CD4-positive, CD25-positive, alpha-beta regulatory T cell (primary cell): ENCODE results near the gene HECTD4. TPM values are rescaled to one million over a fixed set of nuclear protein-coding genes. Genes with fewer than 3 reads are reported as not detected.

ENCODE experiments used
- ATAC-seq, 2 donors: fragments of 150-1000 bp; cut with Tn5 transposase; one replicate each; pipeline ENCODE4 v1.10.0; 2021; ENCODE audit warnings: low read depth in 2 of 2, moderate number of reproducible peaks in 2 of 2, moderate library complexity in 1 of 2
- DNase-seq, 3 donors: peaks; one replicate each; pipeline versions ENCODE4 v3.0.0 to v3.0.0-alpha.2; 2012 to 2022; ENCODE audit warnings: mixed read lengths in 1 of 3
- H3K27ac ChIP-seq: one replicate; pipeline ENCODE4 v1.7.0; 2013; ENCODE audit warnings: mild to moderate bottlenecking, low read length; ENCODE audit not compliant: insufficient read depth, poor library complexity, severe bottlenecking
- H3K27me3 ChIP-seq: one replicate; pipeline ENCODE4 v1.7.0; 2013; ENCODE audit warnings: low read length; ENCODE audit not compliant: control insufficient read depth, insufficient read depth
- H3K36me3 ChIP-seq: one replicate; pipeline ENCODE4 v1.7.0; 2013; ENCODE audit warnings: mild to moderate bottlenecking, low read length, moderate library complexity; ENCODE audit not compliant: control insufficient read depth, insufficient read depth
- H3K4me1 ChIP-seq: 2 replicates; pipeline ENCODE4 v1.7.0; 2013; ENCODE audit warnings: mild to moderate bottlenecking, low read length; ENCODE audit not compliant: insufficient read depth, control insufficient read depth, poor library complexity, severe bottlenecking
- H3K4me3 ChIP-seq: one replicate; pipeline ENCODE4 v1.7.0; 2013; ENCODE audit warnings: low read depth, mild to moderate bottlenecking, low read length, moderate library complexity
- H3K9me3 ChIP-seq, 2 experiments: 1 replicate in 1 of 2; 2 replicates in 1 of 2; pipeline ENCODE4 v1.7.0; 2013; ENCODE audit warnings: low read length in 2 of 2, mild to moderate bottlenecking in 1 of 2, moderate library complexity in 1 of 2; ENCODE audit not compliant: control insufficient read depth in 2 of 2
- H3K27ac Mint-ChIP-seq, 3 donors: one replicate each; pipeline ENCODE4 v1.8.0; 2020 to 2022; ENCODE audit warnings: mild to moderate bottlenecking in 3 of 3, mixed read lengths in 3 of 3, moderate library complexity in 2 of 3
- H3K27me3 Mint-ChIP-seq: one replicate; pipeline ENCODE4 v1.8.0; 2022; ENCODE audit warnings: mild to moderate bottlenecking, mixed read lengths
- H3K36me3 Mint-ChIP-seq: one replicate; pipeline ENCODE4 v1.8.0; 2020; ENCODE audit warnings: mixed read lengths
- H3K4me1 Mint-ChIP-seq, 4 donors: one replicate each; pipeline ENCODE4 v1.8.0; 2020 to 2022; ENCODE audit warnings: mixed read lengths in 4 of 4, mild to moderate bottlenecking in 1 of 4
- H3K4me3 Mint-ChIP-seq, 4 donors: one replicate each; pipeline ENCODE4 v1.8.0; 2020 to 2022; ENCODE audit warnings: mild to moderate bottlenecking in 4 of 4, mixed read lengths in 4 of 4, moderate library complexity in 3 of 4
- H3K9me3 Mint-ChIP-seq, 7 donors: one replicate each; pipeline ENCODE4 v1.8.0; 2020 to 2022; ENCODE audit warnings: mixed read lengths in 7 of 7, mild to moderate bottlenecking in 3 of 7, moderate library complexity in 2 of 7
- polyA plus RNA-seq, 4 donors: library from polyadenylated mRNA; unstranded; fragments of 300-500 nt; fragmentation: Illumina TruSeq; gene quantifications; one replicate each; pipeline ENCODE4 v1.2.3, GENCODE V29; 2021
- total RNA-seq: library from RNA; stranded (reverse); gene quantifications from one replicate; pipeline ENCODE4 v1.2.3, GENCODE V29; 2022

The HECTD4 gene
- total and polyA plus RNA-seq, 5 donors from 2014 or later, result 2.1 to 59.3 (median 2.7) TPM

- Histone ChIP-seq H3K4me1 (peaks cover 18% of the 10 kb centered on the region), H3K36me3 (no peaks in the 10 kb centered on the region), H3K27me3 (no peaks in the 10 kb centered on the region), H3K27ac (peak overlapping the region; percentile 67), H3K9me3 (no peaks in the 10 kb centered on the region), H3K4me3 (peak overlapping the region; percentile 64)
- ATAC-seq, result peak; percentile 4 to 5
- H3K9me3 Mint-ChIP-seq, result no peaks in the 10 kb centered on the region
- peak overlapping the region; percentile 93 to 97 (median 94) for H3K4me3 Mint-ChIP-seq
- no peaks in the 10 kb centered on the region for H3K27me3 Mint-ChIP-seq
- peak overlapping the region; percentile 27 to 91 (median 82) for H3K27ac Mint-ChIP-seq
- peaks cover 2% of the 10 kb centered on the region for H3K36me3 Mint-ChIP-seq
- peak in 2 of 3 donors; percentile 20 to 26 for DNase-seq
- H3K4me1 Mint-ChIP-seq, result peaks cover 6 to 30% (median 20%) of the 10 kb centered on the region in 4 donors
Observed at GRCh38 chr12:112381406-112381882, 787 bp downstream of the HECTD4 start.

GRCh38 chr12:112380663-112381405, 1.4 kb downstream of the HECTD4 start:
- Mint-ChIP-seq H3K4me1 (peaks cover 6 to 30% (median 20%) of the 10 kb centered on the region in 4 donors), H3K27ac (peak overlapping the region; percentile 27 to 91 (median 82)), H3K9me3 (no peaks in the 10 kb centered on the region), H3K27me3 (no peaks in the 10 kb centered on the region), H3K4me3 (peak overlapping the region; percentile 93 to 97 (median 94)), H3K36me3 (peaks cover 3% of the 10 kb centered on the region)
- no peaks in the 10 kb centered on the region for H3K27me3 ChIP-seq
- DNase-seq (peak in 1 of 3 donors; percentile 9), ATAC-seq (no peak)
- no peaks in the 10 kb centered on the region for H3K36me3 ChIP-seq
- H3K27ac ChIP-seq, result no peak overlapping the region
- H3K4me3 ChIP-seq, result peak overlapping the region; percentile 64
- H3K9me3 ChIP-seq, result no peaks in the 10 kb centered on the region
- peaks cover 18% of the 10 kb centered on the region for H3K4me1 ChIP-seq

GRCh38 chr12:112375105-112375504, 7.1 kb downstream of the HECTD4 start:
- Histone ChIP-seq H3K36me3 (no peaks in the 10 kb centered on the region), H3K4me1 (peaks cover under 1% of the 10 kb centered on the region), H3K27ac (no peak overlapping the region), H3K27me3 (no peaks in the 10 kb centered on the region), H3K4me3 (no peak overlapping the region), H3K9me3 (no peaks in the 10 kb centered on the region)
- Mint-ChIP-seq H3K4me3 (no peak overlapping the region), H3K27me3 (no peaks in the 10 kb centered on the region), H3K36me3 (peaks cover 10% of the 10 kb centered on the region), H3K4me1 (peaks cover 15 to 40% (median 24%) of the 10 kb centered on the region in 4 donors), H3K27ac (no peak overlapping the region), H3K9me3 (no peaks in the 10 kb centered on the region)
- ATAC-seq (no peak), DNase-seq (no peak)

GRCh38 chr12:112374166-112374740, 8.0 kb downstream of the HECTD4 start:
- Histone ChIP-seq H3K27me3 (no peaks in the 10 kb centered on the region), H3K4me1 (no peaks in the 10 kb centered on the region), H3K9me3 (no peaks in the 10 kb centered on the region), H3K36me3 (no peaks in the 10 kb centered on the region), H3K27ac (no peak overlapping the region), H3K4me3 (no peak overlapping the region)
- H3K4me3 Mint-ChIP-seq, result no peak overlapping the region
- DNase-seq, result no peak
- ATAC-seq, result no peak
- H3K9me3 Mint-ChIP-seq, result no peaks in the 10 kb centered on the region
- peaks cover 16 to 41% (median 25%) of the 10 kb centered on the region in 4 donors for H3K4me1 Mint-ChIP-seq
- no peaks in the 10 kb centered on the region for H3K27me3 Mint-ChIP-seq
- H3K36me3 Mint-ChIP-seq, result peaks cover 10% of the 10 kb centered on the region
- H3K27ac Mint-ChIP-seq, result peak overlapping the region in 1 of 3 donors; percentile 1

- Mint-ChIP-seq H3K4me3 (no peak overlapping the region), H3K36me3 (peaks cover 7% of the 10 kb centered on the region), H3K27ac (no peak overlapping the region), H3K9me3 (no peaks in the 10 kb centered on the region), H3K4me1 (peaks cover 16 to 34% (median 25%) of the 10 kb centered on the region in 4 donors), H3K27me3 (no peaks in the 10 kb centered on the region)
- Histone ChIP-seq H3K36me3 (no peaks in the 10 kb centered on the region), H3K4me1 (no peaks in the 10 kb centered on the region), H3K4me3 (no peak overlapping the region), H3K9me3 (no peaks in the 10 kb centered on the region), H3K27me3 (no peaks in the 10 kb centered on the region), H3K27ac (no peak overlapping the region)
- ATAC-seq (no peak), DNase-seq (no peak)
Observed at GRCh38 chr12:112370868-112371510, 11.2 kb downstream of the HECTD4 start.

GRCh38 chr12:112370199-112370598, 12.0 kb downstream of the HECTD4 start:
- no peaks in the 10 kb centered on the region for H3K9me3 Mint-ChIP-seq
- peaks cover 7% of the 10 kb centered on the region for H3K36me3 Mint-ChIP-seq
- ATAC-seq (no peak), DNase-seq (no peak)
- no peaks in the 10 kb centered on the region for H3K27me3 ChIP-seq
- H3K27me3 Mint-ChIP-seq, result no peaks in the 10 kb centered on the region
- no peaks in the 10 kb centered on the region for H3K9me3 ChIP-seq
- peaks cover 16 to 34% (median 25%) of the 10 kb centered on the region in 4 donors for H3K4me1 Mint-ChIP-seq
- H3K36me3 ChIP-seq, result no peaks in the 10 kb centered on the region
- H3K27ac ChIP-seq, result no peak overlapping the region
- peak overlapping the region in 1 of 4 donors; percentile 12 for H3K4me3 Mint-ChIP-seq
- H3K27ac Mint-ChIP-seq, result peak overlapping the region in 1 of 3 donors; percentile 20
- no peaks in the 10 kb centered on the region for H3K4me1 ChIP-seq
- H3K4me3 ChIP-seq, result no peak overlapping the region

GRCh38 chr12:112368856-112369255, 13.4 kb downstream of the HECTD4 start:
- H3K4me3 ChIP-seq, result no peak overlapping the region
- H3K4me1 Mint-ChIP-seq, result peaks cover 15 to 26% (median 19%) of the 10 kb centered on the region in 4 donors
- H3K27ac ChIP-seq, result no peak overlapping the region
- no peak overlapping the region for H3K27ac Mint-ChIP-seq
- no peaks in the 10 kb centered on the region for H3K36me3 ChIP-seq
- H3K27me3 Mint-ChIP-seq, result no peaks in the 10 kb centered on the region
- ATAC-seq, result no peak
- no peaks in the 10 kb centered on the region for H3K9me3 ChIP-seq
- H3K27me3 ChIP-seq, result no peaks in the 10 kb centered on the region
- H3K9me3 Mint-ChIP-seq, result no peaks in the 10 kb centered on the region
- H3K36me3 Mint-ChIP-seq, result peaks cover 4% of the 10 kb centered on the region
- DNase-seq, result no peak
- H3K4me1 ChIP-seq, result no peaks in the 10 kb centered on the region
- H3K4me3 Mint-ChIP-seq, result no peak overlapping the region
